K562 (cell line): ENCODE data around the gene RARG. TPM values are rescaled to one million over a fixed set of nuclear protein-coding genes. Genes with fewer than 3 reads are reported as not detected.

ENCODE experiments used
- ARID2 ChIP-seq: fragments of 450-650 bp; IDR thresholded peaks from 2 replicates; pipeline ENCODE4 v1.6.1; 2017; ENCODE audit warnings: antibody characterized with exemption, mild to moderate bottlenecking
- ATF1 ChIP-seq, 2 experiments: fragments of 450-650 bp in 1 of 2; IDR thresholded peaks; 2 replicates each; pipeline ENCODE4 v1.6.1; 2016; ENCODE audit warnings: missing compliant biosample characterization in 1 of 2, missing genetic modification characterization in 1 of 2
- CHCHD3 ChIP-seq: fragments of 250-450 bp; sonication (Bioruptor Pico); IDR thresholded peaks from 2 replicates; pipeline ENCODE4 v2.1.2; 2022; ENCODE audit warnings: mild to moderate bottlenecking
- CREBBP ChIP-seq: IDR thresholded peaks from one replicate; pipeline ENCODE4 v1.6.1; 2012; ENCODE audit warnings: low read depth, mild to moderate bottlenecking, control low read depth, inconsistent platforms, low read length
- CSDE1 ChIP-seq, 2 experiments: fragments of 450-650 bp; IDR thresholded peaks; 2 replicates each; pipeline ENCODE4 v1.6.1; 2016; ENCODE audit warnings: mild to moderate bottlenecking in 1 of 2
- EGR1 ChIP-seq: fragments of 450-650 bp; conservative IDR thresholded peaks from 2 replicates; pipeline ENCODE4 v1.6.1; 2017; ENCODE audit warnings: mild to moderate bottlenecking
- EHMT2 ChIP-seq: fragments of 450-650 bp; IDR thresholded peaks from 2 replicates; pipeline ENCODE4 v1.6.1; 2018; ENCODE audit warnings: antibody characterized with exemption
- ESRRB ChIP-seq: fragments of 250-450 bp; sonication (Bioruptor Pico); IDR thresholded peaks from 2 replicates; pipeline ENCODE4 v1.5.0; 2020; ENCODE audit warnings: mild to moderate bottlenecking, moderate library complexity, borderline replicate concordance
- NFIC ChIP-seq: fragments of 450-650 bp; IDR thresholded peaks from 2 replicates; pipeline ENCODE4 v1.6.1; 2017; ENCODE audit warnings: mild to moderate bottlenecking, inconsistent platforms
- SMAD1 ChIP-seq: fragments of 150-350 bp; IDR thresholded peaks from 2 replicates; pipeline ENCODE4 v1.6.1; 2014; ENCODE audit warnings: low read length, low read depth; ENCODE audit not compliant: partially characterized antibody
- SNRNP70 ChIP-seq: fragments of 200-400 bp; formaldehyde crosslinking; optimal IDR thresholded peaks from 2 replicates; pipeline ENCODE3; 2017; ENCODE audit warnings: low read depth, low read length
- TEAD4 ChIP-seq, 2 experiments: sonication (generic) in 1 of 2; formaldehyde crosslinking in 1 of 2; IDR thresholded peaks; 2 replicates each; pipeline versions ENCODE4 v1.6.1 to v1.8.0; 2012 to 2022; ENCODE audit warnings: borderline replicate concordance in 1 of 2, inconsistent platforms in 1 of 2, low read length in 1 of 2, mild to moderate bottlenecking in 1 of 2, missing genetic modification reagents in 1 of 2
- TSC22D4 ChIP-seq: fragments of 450-650 bp; IDR thresholded peaks from 2 replicates; pipeline ENCODE4 v1.6.1; 2016; ENCODE audit warnings: missing genetic modification characterization, missing biosample characterization, control low read depth
- XRCC4 ChIP-seq: IDR thresholded peaks from one replicate; pipeline ENCODE4 v1.6.1; 2011; ENCODE audit not compliant: insufficient read depth, insufficient read length; ENCODE audit errors: extremely low read depth
- ZC3H8 ChIP-seq: fragments of 450-650 bp; IDR thresholded peaks from 2 replicates; pipeline ENCODE4 v1.6.1; 2017
- ZNF134 ChIP-seq: fragments of 250-450 bp; sonication (Bioruptor Pico); conservative IDR thresholded peaks from 2 replicates; pipeline ENCODE4 v1.4.0; 2020
- ZNF224 ChIP-seq: sonication (generic); formaldehyde crosslinking; IDR thresholded peaks from 2 replicates; pipeline ENCODE4 v1.8.0; 2022; ENCODE audit warnings: mild to moderate bottlenecking, missing genetic modification reagents
- ZNF263 ChIP-seq: sonication (generic); formaldehyde crosslinking; IDR thresholded peaks from 2 replicates; pipeline ENCODE4 v1.8.0; 2022; ENCODE audit warnings: mild to moderate bottlenecking, missing genetic modification reagents, borderline replicate concordance
- ZNF766 ChIP-seq: fragments of 200-800 bp; sonication (Bioruptor generic); conservative IDR thresholded peaks from 2 replicates; pipeline ENCODE4 v1.6.1; 2016; ENCODE audit warnings: missing genetic modification characterization, missing compliant biosample characterization
- ZNF778 ChIP-seq: fragments of 450-650 bp; formaldehyde crosslinking; IDR thresholded peaks from 2 replicates; pipeline ENCODE4 v1.4.0; 2020; ENCODE audit warnings: mild to moderate bottlenecking, moderate library complexity
- polyA plus RNA-seq, 8 experiments: library from polyadenylated mRNA; depleted of rRNA in 4 of 8; stranded (reverse) in 5 of 8; unstranded in 3 of 8; fragments of >200 nt; fragmentation: Nextera tagmentation in 2 of 8; fragmentation: Illumina TruSeq in 1 of 8; extraction: Ambion mirVana in 2 of 8; extraction: Trizol in 1 of 8; gene quantifications; 2 replicates each; pipeline versions ENCODE4 v1.2.1 to v1.2.3, GENCODE V29; 2011 to 2014; ENCODE audit warnings: inconsistent platforms in 1 of 8, missing spikeins in 1 of 8
- total RNA-seq, 7 experiments: library from RNA; depleted of rRNA in 6 of 7; stranded (reverse); fragments of >200 nt in 6 of 7; fragmentation: Illumina TruSeq in 2 of 7; extraction: Trizol in 2 of 7; gene quantifications; 2 replicates each; pipeline versions ENCODE4 v1.2.1 to v1.2.3, GENCODE V29; 2011 to 2021; ENCODE audit warnings: low replicate concordance in 1 of 7
- TF ChIP-seq, protein P1 (sequence below): fragments of 450-650 bp; IDR thresholded peaks from 2 replicates; pipeline ENCODE4 v1.6.1; 2016; ENCODE audit warnings: low read depth, mild to moderate bottlenecking, moderate library complexity
- TF ChIP-seq, protein P2 (sequence below): fragments of 450-650 bp; formaldehyde crosslinking; IDR thresholded peaks from 2 replicates; pipeline ENCODE4 v1.4.0; 2020; ENCODE audit warnings: mild to moderate bottlenecking, mixed read lengths
- TF ChIP-seq, protein P3 (sequence below): fragments of 200-800 bp; sonication (Bioruptor generic); IDR thresholded peaks from 2 replicates; pipeline ENCODE4 v1.6.1; 2017; ENCODE audit warnings: missing genetic modification characterization, missing compliant biosample characterization
- TF ChIP-seq, protein P4 (sequence below), 2 experiments: IDR thresholded peaks; 2 replicates each; pipeline ENCODE4 v1.6.1; 2011; ENCODE audit warnings: borderline replicate concordance in 1 of 2, control low read depth in 1 of 2, low read depth in 1 of 2, low read length in 1 of 2, mild to moderate bottlenecking in 1 of 2, mixed read lengths in 1 of 2, moderate library complexity in 1 of 2; ENCODE audit not compliant: insufficient read depth in 1 of 2, insufficient read length in 1 of 2, poor library complexity in 1 of 2, severe bottlenecking in 1 of 2; ENCODE audit errors: extremely low read depth in 1 of 2

The RARG gene
- total and polyA plus RNA-seq, 9 of the 15 experiments (the other 6 are each of a cell fraction or from before 2014, with no cell fraction given) = 0.18 to 7.6 (median 3.8) TPM

DNA sequence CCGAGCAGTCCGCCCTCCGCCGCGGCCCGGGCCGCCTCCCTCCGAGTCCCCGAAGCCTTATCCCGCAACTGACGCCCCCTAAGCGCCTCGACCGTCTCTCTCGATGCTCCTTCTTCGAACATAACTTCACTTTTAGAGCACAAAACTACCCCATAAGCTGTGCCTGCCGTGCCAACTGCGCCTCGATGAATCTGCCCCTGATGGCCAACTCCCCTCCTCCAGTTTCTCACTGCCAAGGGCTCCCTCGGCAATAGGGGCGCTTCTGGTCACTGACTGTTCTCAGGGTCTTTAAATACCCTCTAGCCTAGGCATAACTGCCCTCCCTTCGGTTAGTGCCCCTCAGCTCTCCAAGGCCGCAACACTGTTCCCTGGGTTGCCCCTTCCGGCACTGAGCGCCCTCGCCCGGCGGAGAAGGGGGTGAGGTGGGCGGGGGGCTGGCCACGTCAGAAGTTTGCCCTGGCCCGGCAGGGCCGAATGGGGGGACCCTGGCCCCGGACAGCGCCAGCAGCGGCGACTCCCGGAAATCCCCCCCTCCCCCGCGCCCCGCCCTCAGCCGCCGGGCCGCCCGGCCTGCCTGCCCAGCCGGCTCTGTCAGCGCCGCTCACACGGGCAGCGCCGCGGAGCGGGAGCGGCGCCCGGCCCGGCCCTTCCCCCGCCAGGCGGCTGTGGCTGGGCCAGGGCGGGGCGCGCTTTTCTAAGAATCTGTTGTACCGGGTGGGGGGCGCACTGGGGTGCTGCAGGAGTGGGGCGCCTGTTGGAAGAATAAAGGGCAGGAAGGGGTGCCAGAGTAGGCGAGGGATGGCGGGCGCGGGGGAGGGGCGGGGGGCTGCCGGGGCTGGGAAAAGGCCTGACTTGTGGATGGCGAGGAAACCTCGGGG lies 10.6 kb downstream of the RARG start (continued):
- TF ChIP-seq ARID2 (no peak), EHMT2 (no peak), SMAD1 (peak; percentile 33), ZC3H8 (no peak), ESRRB (no peak), NFIC (0 out of 2 replicates have a peak, but pooled peaks have one; percentile 14), ZNF134 (CRISPR knock-in tag) (no peak), TEAD4 (IDR thresholded peaks at IDR 0.05; ENCODE audit: low read length) (no peak), TEAD4 (CRISPR knock-in tag; IDR thresholded peaks at IDR 0.05; ENCODE audit: borderline replicate concordance) (no peak), CHCHD3 (CRISPR knock-in tag) (no peak), ZNF766 (CRISPR knock-in tag) (no peak), XRCC4 (no peak), ZNF263 (CRISPR knock-in tag) (no peak), CSDE1 (IDR thresholded peaks at IDR 0.05) (no peak), ATF1 (CRISPR knock-in tag; IDR thresholded peaks at IDR 0.05) (no peak), ATF1 (tag; IDR thresholded peaks at IDR 0.05) (peak; percentile 50; the same call in 1 of the 2 replicates), SNRNP70 (no peak), TSC22D4 (tag) (no peak), ZNF778 (CRISPR knock-in tag) (no peak), ZNF224 (CRISPR knock-in tag) (no peak), CREBBP (no peak), EGR1 (0 out of 2 replicates have a peak, but pooled peaks have one; percentile 17)
- TF ChIP-seq, protein P1, sequence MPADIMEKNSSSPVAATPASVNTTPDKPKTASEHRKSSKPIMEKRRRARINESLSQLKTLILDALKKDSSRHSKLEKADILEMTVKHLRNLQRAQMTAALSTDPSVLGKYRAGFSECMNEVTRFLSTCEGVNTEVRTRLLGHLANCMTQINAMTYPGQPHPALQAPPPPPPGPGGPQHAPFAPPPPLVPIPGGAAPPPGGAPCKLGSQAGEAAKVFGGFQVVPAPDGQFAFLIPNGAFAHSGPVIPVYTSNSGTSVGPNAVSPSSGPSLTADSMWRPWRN = no peak
- TF ChIP-seq, protein P2, sequence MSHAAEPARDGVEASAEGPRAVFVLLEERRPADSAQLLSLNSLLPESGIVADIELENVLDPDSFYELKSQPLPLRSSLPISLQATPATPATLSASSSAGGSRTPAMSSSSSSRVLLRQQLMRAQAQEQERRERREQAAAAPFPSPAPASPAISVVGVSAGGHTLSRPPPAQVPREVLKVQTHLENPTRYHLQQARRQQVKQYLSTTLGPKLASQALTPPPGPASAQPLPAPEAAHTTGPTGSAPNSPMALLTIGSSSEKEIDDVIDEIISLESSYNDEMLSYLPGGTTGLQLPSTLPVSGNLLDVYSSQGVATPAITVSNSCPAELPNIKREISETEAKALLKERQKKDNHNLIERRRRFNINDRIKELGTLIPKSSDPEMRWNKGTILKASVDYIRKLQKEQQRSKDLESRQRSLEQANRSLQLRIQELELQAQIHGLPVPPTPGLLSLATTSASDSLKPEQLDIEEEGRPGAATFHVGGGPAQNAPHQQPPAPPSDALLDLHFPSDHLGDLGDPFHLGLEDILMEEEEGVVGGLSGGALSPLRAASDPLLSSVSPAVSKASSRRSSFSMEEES = no peak
- TF ChIP-seq, protein P3, sequence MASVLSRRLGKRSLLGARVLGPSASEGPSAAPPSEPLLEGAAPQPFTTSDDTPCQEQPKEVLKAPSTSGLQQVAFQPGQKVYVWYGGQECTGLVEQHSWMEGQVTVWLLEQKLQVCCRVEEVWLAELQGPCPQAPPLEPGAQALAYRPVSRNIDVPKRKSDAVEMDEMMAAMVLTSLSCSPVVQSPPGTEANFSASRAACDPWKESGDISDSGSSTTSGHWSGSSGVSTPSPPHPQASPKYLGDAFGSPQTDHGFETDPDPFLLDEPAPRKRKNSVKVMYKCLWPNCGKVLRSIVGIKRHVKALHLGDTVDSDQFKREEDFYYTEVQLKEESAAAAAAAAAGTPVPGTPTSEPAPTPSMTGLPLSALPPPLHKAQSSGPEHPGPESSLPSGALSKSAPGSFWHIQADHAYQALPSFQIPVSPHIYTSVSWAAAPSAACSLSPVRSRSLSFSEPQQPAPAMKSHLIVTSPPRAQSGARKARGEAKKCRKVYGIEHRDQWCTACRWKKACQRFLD (CRISPR knock-in tag) = peak; percentile 8; the same call in 1 of the 2 replicates
- TF ChIP-seq, protein P4, sequence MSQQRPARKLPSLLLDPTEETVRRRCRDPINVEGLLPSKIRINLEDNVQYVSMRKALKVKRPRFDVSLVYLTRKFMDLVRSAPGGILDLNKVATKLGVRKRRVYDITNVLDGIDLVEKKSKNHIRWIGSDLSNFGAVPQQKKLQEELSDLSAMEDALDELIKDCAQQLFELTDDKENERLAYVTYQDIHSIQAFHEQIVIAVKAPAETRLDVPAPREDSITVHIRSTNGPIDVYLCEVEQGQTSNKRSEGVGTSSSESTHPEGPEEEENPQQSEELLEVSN (IDR thresholded peaks at IDR 0.05; ENCODE audit: borderline replicate concordance in 1 of 2, extremely low read depth in 1 of 2, insufficient read depth in 1 of 2, insufficient read length in 1 of 2, low read depth in 1 of 2, low read length in 1 of 2, poor library complexity in 1 of 2, severe bottlenecking in 1 of 2) = peak in 1 of 2 experiments; percentile 82
